GM23248 (cell line): ENCODE data around the gene AK5.

ENCODE experiments used
- EZH2 ChIP-seq: fragments of 200-600 bp; sonication (generic); IDR thresholded peaks from 2 replicates; pipeline ENCODE4 v1.6.1; 2018; ENCODE audit warnings: antibody characterized with exemption, mild to moderate bottlenecking; ENCODE audit not compliant: insufficient read depth, poor library complexity, severe bottlenecking
- EZH2phosphoT487 ChIP-seq: fragments of 200-600 bp; sonication (generic); IDR thresholded peaks from 2 replicates; pipeline ENCODE4 v1.6.1; 2018; ENCODE audit warnings: antibody characterized with exemption, moderate library complexity, mild to moderate bottlenecking, low read depth; ENCODE audit not compliant: insufficient read depth

DNA sequence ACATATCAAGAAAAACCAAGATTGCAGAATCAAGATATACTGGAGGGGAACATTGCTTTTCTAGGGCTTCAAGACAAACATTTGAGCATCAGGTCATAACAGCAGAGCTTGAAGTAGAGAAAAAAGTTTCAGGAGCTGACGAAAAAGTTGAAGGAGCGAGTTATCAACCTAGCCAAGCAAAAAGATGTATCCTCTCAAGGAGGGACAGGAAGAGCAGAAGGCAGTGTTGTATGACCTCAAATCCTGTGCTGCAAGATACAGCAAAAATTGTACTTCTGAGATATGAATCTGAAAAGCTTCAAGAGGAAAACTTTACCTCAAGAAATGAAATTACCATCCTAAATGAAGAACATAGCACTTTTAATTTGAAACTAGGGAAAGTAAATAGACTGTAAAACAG, 153.1 kb downstream of the AK5 start:
- TF ChIP-seq EZH2 (no peak), EZH2phosphoT487 (no peak)
